Right lobe of liver (tissue), 4 donors: ENCODE data around the gene TGFBR2.

Experiments used
- CTCF ChIP-seq, 4 donors: fragments of 200-600 bp in 3 of 4; fragments of 450-650 bp in 1 of 4; IDR thresholded peaks; one replicate each; pipeline versions ENCODE4 v1.5.1 to v1.8.0; 2016 to 2022; ENCODE audit warnings: antibody characterized with exemption in 4 of 4, mild to moderate bottlenecking in 2 of 4
- POLR2A ChIP-seq: fragments of 450-650 bp; IDR thresholded peaks from one replicate; pipeline ENCODE4 v1.6.1; 2017; ENCODE audit warnings: antibody characterized with exemption, mild to moderate bottlenecking
- donor health status: DM: no; HTN: no; CAD: no.
- donor health status: DM: no; HTN: no; CAD: no.
- donor health status: DM: no; HTN: yes; CAD: no.

- TF ChIP-seq CTCF (IDR thresholded peaks at IDR 0.05) (no peak), POLR2A (no peak)
Observed at GRCh38 chr3:30646181-30646876, 39.9 kb downstream of the TGFBR2 start.
